OCI-LY1 (cell line): ENCODE results near the gene C4B.
"Not testable (repeated sequence)": the region's sequence is repeated elsewhere in the genome, so short reads cannot be mapped to it uniquely, and the experiment has no call there.

Experiments used
- EZH2 ChIP-seq: fragments of 200-600 bp; sonication (generic), shearing (Covaris generic); IDR thresholded peaks from 2 replicates; pipeline ENCODE4 v1.8.0; 2017; ENCODE audit warnings: borderline replicate concordance, mixed run types, mild to moderate bottlenecking, antibody characterized with exemption, low read length, moderate library complexity, mixed read lengths
- TF ChIP-seq, protein P1 (sequence below): fragments of 200-600 bp; sonication (generic), shearing (Covaris generic); IDR thresholded peaks from 2 replicates; pipeline ENCODE4 v1.5.1; 2017; ENCODE audit warnings: mild to moderate bottlenecking, antibody characterized with exemption, low read length, moderate library complexity, mixed read lengths

GRCh38 chr6:32008616-32009015 lies 6.0 kb upstream of the C4B start:
- not testable (repeated sequence) for TF ChIP-seq EZH2
- TF ChIP-seq, protein P1, sequence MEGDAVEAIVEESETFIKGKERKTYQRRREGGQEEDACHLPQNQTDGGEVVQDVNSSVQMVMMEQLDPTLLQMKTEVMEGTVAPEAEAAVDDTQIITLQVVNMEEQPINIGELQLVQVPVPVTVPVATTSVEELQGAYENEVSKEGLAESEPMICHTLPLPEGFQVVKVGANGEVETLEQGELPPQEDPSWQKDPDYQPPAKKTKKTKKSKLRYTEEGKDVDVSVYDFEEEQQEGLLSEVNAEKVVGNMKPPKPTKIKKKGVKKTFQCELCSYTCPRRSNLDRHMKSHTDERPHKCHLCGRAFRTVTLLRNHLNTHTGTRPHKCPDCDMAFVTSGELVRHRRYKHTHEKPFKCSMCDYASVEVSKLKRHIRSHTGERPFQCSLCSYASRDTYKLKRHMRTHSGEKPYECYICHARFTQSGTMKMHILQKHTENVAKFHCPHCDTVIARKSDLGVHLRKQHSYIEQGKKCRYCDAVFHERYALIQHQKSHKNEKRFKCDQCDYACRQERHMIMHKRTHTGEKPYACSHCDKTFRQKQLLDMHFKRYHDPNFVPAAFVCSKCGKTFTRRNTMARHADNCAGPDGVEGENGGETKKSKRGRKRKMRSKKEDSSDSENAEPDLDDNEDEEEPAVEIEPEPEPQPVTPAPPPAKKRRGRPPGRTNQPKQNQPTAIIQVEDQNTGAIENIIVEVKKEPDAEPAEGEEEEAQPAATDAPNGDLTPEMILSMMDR = not testable (repeated sequence)
